GM19023 (cell line): ENCODE data around the gene MYO9B.

Experiments used
- ATAC-seq: cut with Tn5 transposase; IDR thresholded peaks from one replicate; pipeline ENCODE4 v1.9.1; 2021; ENCODE audit warnings: mild to moderate bottlenecking, moderate library complexity; ENCODE audit not compliant: unreplicated experiment

The MYO9B gene

GRCh38 chr19:17112271-17112670 lies 36.7 kb downstream of the MYO9B start:
- ATAC-seq = no peak

DNA sequence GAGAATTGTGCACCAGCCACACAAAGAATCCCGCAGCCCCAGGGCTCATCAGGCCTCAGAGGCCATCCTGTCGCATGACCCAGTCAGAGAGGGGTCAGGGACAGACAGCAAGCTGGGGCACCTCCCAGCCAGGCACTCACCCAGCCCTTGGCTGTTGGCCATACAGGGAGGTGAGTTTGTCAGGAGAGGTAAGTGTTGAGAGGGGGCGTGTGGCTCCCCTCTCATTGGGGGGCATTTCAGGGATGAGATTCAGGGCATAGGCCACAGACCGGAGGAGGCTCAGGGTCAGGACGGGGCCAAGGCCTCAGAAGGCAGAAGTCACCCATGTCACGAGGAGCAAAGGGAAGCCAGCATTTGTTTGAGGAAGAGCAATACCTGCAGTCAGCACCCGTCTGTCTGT lies 37.1 kb downstream of the MYO9B start:
- ATAC-seq = no peak

GRCh38 chr19:17113127-17113785 lies 37.7 kb downstream of the MYO9B start:
- no peak for ATAC-seq

- ATAC-seq = no peak
These were observed 38.8 kb downstream of the MYO9B start for GRCh38 chr19:17114414-17114831.

DNA sequence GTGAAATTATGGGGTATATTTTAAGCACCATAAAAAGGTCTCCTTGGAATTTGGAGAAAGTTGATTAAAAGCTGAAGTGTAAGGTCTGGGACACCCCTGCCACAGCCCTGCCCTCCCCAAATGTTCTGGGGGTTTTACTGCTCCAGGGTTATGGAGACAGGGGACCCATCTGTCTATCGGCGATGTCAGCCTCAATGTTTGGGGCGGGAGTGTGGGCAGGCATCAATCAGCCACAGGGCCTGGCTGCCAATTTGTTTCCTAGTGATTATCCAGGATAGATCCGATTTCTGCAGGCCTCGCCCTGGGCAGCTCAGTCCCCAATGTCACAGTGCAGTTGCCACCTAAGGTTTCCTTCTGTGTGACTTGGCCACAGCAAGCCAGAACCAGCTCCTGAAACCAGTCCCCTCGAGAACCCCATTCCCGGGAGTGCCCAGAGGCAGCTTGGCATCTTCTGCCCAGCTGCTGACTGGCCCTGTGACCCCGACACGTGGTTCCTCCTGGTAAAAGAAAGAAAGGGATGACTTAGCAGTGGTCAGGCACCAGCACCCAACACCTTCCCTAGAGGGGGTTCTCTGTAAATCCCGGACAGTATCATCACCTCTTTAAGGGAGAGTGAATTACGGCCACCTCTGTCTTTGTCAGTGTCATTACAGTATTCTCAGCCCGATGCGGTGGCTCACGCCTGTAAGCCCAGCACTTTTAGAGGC lies 41.6 kb downstream of the MYO9B start:
- no peak for ATAC-seq

DNA sequence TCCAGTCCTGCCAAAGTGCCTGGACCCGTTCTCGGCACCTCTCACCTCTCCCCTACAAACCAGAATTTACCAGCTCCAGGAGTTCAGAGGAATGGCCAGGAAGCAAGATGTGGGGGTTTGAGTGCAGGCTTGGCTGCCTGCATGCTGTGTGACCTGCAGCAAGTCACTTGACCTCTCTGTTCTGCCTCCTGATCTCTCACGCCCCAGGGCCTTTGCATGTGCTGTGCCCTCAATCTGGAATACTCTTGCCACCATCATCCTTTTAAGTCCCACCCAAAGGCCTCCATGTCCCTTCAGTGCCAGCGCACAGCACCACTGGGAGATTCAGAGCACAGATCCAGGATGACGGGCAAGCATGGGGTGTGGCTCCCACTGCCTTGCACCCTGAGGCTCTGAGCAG lies 43.4 kb downstream of the MYO9B start:
- no peak for ATAC-seq

DNA sequence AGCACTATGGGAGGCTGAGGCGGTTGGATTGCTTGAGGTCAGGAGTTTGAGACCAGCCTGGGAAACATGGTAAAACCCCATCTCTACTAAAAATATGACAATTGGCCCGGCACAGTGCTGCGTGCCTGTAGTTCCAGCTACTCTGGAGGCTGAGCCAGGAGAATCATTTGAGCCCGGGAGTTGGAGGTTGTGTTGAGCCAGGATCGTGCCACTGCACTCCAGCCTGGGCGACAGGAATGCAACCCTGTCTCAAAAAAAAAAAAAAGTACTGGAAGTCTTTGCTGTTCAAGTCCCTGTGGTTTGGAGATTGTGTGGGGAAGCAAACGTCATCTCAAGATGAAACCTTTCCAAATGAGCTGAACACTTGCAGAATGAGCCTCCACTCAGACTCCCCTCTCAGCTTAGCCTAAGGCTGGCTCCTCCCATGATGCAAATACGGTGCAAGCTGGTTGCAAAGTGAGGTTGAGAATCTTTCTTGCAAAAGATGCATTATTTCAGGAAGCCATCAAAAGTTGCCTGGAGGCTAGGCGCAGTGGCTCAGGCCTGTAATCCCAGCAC lies 46.2 kb downstream of the MYO9B start:
- no peak for ATAC-seq

GRCh38 chr19:17123041-17123440 lies 47.5 kb downstream of the MYO9B start:
- no peak for ATAC-seq

GRCh38 chr19:17124025-17124424 lies 48.4 kb downstream of the MYO9B start:
- no peak for ATAC-seq

- peak; percentile 72 for ATAC-seq
These were observed 49.6 kb downstream of the MYO9B start for GRCh38 chr19:17125062-17125727.

DNA sequence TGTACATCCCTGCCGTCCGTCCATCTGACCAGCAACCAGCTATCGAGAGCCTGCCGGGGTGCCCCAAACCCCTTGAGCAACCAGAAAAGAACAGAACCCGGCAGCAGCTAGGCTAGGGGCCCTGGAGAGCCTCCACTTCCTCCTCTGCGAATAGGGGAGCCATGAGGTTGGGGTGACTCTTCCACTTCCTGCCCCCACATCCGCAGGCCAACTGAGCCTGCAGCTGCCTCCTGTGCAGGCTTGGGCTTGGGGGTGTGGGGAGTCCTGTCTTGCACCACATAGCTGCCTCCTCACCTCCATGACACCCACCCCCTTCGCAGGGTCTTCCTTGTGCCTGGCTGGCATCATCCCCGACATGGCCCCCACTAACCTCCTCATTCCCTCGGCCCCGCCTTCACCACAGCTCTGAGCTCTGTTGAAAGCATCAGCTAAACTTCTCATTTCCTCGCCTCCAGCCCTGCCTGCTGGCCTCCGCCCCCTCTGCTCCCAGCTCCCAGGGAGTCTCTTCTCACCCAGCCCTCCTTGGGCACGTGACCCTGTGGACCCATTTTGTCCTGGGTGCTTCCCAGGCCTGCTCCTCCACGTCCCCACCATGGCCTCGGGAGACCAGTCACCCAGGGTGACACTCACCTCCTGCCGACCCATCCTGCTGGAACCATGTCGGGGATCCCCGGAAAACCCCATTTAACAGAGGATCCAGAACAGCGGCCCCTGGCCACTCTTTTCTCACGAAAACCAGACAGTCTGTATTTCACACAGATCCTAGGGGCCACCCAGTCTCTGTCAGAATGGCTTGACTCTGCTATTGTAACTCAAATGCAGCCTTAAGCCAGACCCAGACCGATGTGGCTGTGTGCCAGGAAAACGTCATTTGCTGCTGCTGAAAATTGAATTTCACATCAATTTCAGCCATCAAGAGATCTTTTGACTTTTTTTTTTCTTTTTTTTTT lies 50.4 kb downstream of the MYO9B start:
- peak; percentile 45 for ATAC-seq

- no peak for ATAC-seq
These were observed 52.1 kb downstream of the MYO9B start for GRCh38 chr19:17127671-17128070.

GRCh38 chr19:17128403-17128802 lies 52.8 kb downstream of the MYO9B start:
- ATAC-seq = no peak

DNA sequence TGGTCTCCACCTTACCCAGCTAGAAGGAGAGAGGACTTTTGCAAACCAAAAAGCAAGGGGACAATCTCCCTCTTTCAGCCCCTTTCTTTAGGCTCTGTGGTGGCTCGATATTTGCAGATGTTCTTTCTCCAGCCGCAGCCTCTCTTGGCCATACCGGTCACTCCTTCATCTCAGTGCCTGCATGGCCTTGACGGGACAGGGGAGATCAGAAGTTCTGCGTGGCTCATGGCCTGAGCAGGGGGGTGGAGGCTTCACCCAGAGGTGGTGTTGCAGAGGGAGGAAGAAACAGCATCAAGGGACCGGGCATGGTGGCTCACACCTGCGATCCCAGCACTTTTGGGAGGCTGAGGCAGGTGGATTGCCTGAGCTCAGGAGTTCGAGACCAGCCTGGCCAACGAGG lies 53.2 kb downstream of the MYO9B start:
- no peak for ATAC-seq

- no peak for ATAC-seq
These were observed 53.8 kb downstream of the MYO9B start for GRCh38 chr19:17129377-17129776.

DNA sequence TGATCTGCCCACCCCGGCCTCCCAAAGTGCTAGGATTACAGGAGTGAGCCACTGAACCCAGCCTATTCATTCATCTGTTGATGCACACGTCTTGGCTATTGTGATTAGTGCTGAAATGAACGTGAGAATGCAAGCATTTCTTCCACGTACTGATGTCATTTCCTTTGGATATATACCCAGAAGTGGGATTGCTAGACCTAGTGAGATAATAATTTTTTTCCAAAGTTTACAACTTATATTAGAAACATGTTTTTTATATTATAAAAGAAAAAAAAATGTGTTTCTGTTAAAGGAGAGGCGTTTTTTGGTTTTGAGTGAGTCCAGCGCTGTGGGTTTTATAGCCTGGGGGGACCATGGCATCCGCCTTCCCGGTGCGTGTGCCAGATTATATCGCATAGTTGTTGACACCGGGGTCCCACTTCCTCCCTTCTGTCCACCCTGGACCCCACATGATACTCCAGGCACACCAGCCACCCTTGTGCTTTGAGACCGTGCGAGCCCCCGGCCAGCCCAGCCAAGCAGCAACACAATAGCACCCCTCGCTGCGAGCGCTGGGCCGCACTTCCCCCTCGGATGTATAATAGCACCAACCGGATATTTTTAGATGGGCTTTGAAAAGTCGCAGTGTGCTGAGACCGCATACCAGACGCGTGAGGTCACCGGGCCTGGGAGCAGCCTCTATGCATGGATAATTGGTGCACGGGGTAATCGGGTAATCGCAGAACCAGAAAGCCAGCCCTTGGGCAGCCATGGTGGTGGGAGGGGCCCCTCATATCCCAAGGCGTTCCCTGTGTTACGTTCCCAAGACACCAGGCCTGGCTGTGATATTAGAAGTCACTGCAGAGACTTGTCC lies 59.6 kb downstream of the MYO9B start:
- no peak for ATAC-seq

DNA sequence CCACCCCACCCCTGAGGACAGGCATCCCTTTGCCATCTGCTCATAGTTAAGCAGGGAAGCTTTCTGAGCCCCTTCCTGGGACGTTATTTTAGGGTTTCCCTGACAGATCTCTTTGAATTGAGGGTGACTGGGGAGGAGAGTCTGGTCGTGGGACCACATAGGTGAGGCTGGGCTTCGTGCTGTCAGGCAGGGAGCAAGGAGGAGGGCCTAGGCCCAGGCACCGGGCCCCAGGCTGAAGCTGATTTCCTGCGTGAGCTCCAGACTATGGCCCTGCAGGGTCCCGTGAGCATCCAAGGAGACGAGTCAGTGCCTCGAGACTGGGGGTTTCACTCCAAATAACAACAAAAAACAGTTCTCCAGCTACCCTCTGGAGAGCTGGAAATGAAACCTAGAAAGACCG lies 60.4 kb downstream of the MYO9B start:
- no peak for ATAC-seq

DNA sequence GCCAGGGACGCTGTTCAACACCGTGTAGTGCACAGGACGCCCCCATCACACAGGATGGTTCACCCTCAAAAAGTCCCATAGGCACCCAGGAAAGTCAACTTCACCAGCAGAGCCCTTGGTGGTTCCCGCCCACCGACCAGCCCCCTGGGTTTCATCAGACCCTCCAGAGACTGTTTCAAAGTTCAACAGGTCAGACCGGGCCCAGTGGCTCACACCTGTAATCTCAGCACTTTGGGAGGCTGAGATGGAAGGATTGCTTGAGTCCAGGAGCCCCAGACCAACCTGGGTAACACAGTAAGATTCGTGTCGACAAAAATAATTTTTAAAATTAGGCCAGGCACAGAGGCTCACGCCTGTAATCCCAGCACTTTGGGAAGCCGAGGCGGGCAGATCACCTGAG lies 61.0 kb downstream of the MYO9B start:
- ATAC-seq = no peak

DNA sequence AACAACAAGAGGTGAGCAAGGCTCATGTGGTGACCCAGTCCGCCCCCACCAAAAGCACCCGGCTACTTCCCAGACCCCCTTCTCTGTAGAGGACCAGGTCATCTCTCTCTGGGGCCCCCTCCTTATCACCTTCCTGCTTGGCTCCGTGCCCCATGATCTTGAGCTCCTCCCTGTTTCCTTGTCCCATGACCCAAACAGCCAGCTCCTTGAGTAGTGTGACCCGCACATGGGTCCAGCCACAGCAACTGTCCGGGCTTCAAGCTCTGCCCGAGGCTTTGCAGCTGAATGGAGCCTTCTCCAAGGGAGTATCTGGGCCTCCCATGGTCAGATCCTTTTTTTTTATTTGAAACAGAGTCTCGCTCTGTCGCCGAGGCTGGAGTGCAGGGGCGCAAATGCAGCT lies 61.8 kb downstream of the MYO9B start:
- no peak for ATAC-seq
